Fibroblast of villous mesenchyme (primary cell): ENCODE results near the gene LAX1. TPM values are rescaled to one million over a fixed set of nuclear protein-coding genes. Genes with fewer than 3 reads are reported as not detected.
"Not testable (repeated sequence)": the region's sequence is repeated elsewhere in the genome, so short reads cannot be mapped to it uniquely, and the experiment has no call there.

Experiments
- DNase-seq: peaks from one replicate; pipeline ENCODE4 v3.0.0-alpha.2; 2010; ENCODE audit warnings: low read depth
- H3K4me3 ChIP-seq: 2 replicates; pipeline ENCODE4 v1.5.1; 2011; ENCODE audit warnings: low read depth, mild to moderate bottlenecking, low read length
- total RNA-seq: library from RNA; depleted of rRNA; stranded (reverse); fragments of >200 nt; gene quantifications from 2 replicates; pipeline ENCODE4 v1.2.3, GENCODE V29; 2012
- TF ChIP-seq, protein P1 (sequence below): IDR thresholded peaks from 2 replicates; pipeline ENCODE4 v1.5.1; 2012; ENCODE audit warnings: low read depth, mild to moderate bottlenecking, low read length; ENCODE audit not compliant: insufficient read depth

LAX1 gene
- total RNA-seq, 1 donor = not detected

DNA sequence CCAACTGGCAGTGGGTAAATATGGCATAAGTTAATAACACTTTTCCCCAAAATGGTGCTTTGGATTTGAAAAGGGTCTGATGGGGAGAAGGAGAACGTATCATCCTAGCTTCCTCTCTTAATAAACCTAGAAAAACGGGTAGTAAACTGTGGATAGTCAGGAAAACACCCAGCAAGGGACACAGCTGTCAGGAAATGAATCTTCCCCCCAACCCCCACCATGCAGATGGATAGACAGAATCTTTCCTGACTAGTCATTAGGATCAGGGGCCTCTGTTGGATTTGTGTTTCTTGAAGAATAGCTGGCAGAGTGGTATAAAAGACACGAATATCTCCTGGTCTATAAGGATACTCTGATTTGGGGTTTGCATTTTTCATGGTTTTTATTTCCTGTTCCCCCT lies 22.5 kb upstream of the LAX1 start:
- TF ChIP-seq, protein P1, sequence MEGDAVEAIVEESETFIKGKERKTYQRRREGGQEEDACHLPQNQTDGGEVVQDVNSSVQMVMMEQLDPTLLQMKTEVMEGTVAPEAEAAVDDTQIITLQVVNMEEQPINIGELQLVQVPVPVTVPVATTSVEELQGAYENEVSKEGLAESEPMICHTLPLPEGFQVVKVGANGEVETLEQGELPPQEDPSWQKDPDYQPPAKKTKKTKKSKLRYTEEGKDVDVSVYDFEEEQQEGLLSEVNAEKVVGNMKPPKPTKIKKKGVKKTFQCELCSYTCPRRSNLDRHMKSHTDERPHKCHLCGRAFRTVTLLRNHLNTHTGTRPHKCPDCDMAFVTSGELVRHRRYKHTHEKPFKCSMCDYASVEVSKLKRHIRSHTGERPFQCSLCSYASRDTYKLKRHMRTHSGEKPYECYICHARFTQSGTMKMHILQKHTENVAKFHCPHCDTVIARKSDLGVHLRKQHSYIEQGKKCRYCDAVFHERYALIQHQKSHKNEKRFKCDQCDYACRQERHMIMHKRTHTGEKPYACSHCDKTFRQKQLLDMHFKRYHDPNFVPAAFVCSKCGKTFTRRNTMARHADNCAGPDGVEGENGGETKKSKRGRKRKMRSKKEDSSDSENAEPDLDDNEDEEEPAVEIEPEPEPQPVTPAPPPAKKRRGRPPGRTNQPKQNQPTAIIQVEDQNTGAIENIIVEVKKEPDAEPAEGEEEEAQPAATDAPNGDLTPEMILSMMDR = no peak
- no peak for DNase-seq
- H3K4me3 ChIP-seq = no peak overlapping the region

DNA sequence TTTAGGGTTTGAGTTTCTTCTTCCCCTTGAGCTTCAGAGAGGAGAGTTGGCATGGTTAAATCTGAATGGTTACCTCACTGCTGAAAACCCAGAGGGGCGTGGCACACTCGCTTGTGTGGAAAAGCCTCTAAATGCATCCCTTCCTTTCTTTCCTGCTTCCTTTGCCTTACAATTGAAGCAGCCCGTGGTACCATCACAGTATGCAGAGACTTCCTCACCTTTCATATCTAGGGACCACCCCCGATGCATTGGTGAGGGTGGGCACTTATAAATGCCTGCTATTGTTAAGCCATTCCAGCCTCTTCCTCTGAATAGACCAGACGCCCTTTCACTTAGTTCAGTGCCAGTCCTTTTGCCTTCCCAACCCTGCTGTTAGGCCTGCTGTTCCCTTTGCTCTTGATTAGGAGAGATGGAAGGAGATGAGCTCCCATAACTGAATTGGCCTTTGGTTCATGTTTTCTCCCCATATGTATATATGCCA lies 21.9 kb upstream of the LAX1 start:
- no peak for DNase-seq
- no peak overlapping the region for H3K4me3 ChIP-seq

DNA sequence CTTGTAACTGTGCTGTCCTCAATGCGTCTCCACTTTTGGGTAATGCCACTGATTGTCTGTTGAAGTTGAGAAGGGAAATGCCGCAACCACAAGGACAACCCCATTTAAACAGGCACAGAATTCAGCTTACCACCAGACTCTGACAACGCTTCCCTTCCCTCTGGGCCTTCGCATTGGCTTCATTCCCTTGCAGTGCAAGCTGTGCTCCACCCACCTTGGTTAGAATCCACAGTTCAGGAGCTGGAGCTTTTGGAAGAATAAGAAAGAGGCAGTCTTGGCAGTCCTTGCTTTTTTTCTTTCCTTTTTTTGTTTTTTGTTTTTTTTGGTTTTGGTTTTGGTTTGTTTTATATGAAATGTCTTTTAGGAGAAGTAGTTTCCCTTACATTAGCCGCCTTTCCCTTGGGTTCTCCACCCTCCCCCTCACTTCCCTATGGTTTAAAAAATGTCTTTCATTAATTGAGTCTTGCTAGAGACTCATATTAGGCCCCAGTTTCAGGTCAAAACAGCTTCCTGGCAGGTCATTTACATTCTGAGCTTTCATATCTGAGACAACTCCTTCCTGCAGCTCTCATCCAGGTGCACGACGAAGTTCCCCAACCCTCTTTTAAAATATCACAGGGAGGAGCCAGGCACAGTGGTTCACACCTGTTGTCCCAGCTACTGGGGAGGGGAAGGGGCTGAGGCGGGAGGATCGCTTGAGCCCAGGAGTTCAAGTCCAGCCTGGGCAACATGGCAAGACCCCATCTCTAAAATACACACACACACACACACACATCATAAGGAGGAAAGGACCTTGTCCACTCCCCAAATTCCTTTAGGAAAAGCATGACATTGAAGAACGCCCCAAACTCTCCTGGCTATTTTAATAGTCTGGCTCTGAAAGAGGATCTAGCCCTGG lies 20.7 kb upstream of the LAX1 start:
- peak; percentile 29 for DNase-seq
- no peak overlapping the region for H3K4me3 ChIP-seq
- TF ChIP-seq, protein P1 = no peak

More for the DNA sequence above, 21.9 kb upstream of the LAX1 start:
- TF ChIP-seq, protein P1 = no peak

DNA sequence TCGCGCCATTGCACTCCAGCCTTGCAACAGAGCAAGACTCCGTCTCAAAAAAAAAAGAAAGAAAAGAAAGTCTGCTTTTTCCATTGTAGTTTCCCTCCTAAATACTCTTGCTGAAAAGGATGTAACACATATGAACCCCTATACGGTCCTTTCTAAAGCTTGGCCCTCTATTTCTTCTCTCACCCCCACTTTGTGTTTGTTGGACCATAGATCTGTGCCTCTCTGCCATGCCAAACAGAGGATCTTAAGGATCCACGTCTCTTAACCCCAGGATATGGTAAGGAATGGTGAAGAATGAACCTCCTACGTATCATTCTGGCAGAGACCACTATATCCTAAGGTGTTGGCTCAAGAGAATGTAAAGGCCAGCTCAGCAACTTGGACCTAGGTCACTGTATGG lies 18.7 kb upstream of the LAX1 start:
- no peak for DNase-seq
- no peak overlapping the region for H3K4me3 ChIP-seq
- TF ChIP-seq, protein P1 = no peak

DNA sequence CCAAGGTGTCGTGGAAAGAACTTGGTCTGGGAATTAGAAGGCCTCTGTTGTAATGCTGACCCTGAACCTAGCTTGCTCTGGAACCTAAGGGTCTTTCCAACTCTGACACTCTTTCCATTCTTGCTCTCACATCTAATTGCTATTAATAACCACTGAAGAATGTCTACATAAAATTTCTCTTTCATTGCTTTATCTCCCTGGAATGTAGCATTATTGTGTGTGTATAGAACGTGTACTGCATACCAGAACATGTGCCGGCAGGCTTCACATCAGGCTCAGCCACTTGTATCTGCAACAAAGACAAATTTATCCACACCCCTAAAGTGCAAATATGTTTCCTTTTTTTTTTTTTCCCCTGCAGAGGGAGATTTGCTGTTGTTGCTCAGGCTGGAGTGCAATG lies 13.9 kb upstream of the LAX1 start:
- H3K4me3 ChIP-seq = no peak overlapping the region
- peak; percentile 38 for DNase-seq
- TF ChIP-seq, protein P1 = no peak

DNA sequence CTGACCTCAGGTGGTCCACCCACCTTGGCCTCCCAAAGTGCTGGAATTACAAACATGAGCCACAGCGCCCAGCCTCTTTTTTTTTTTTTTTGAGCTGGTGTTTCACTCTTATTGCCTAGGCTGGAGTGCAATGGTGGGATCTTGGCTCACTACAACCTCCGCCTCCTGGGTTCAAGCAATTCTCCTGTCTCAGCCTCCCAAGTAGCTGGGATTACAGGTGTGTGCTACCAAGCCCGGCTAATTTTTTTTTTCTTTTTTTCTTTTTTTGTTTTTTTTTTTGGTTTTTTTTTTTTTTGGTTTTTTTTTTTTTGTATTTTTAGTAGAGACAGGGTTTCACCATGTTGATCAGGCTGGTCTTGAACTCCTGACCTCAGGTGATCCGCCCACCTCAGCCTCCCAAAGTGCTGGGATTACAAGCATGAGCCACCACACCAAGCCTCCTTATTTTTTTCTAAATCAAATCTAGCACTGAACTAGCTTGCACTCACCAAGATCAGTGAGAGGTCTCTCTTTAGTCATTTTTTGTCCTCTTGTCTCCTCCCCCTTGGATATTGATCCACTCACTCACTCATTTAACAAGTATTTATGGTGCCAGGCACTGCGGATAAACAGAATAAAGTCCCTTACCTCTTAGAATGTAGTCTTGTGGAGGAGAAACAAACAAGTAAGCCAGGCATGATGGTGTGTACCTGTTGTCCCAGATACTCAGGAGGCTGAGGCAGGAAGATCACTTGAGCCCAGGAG lies 13.2 kb upstream of the LAX1 start:
- not testable (repeated sequence) for H3K4me3 ChIP-seq, DNase-seq

DNA sequence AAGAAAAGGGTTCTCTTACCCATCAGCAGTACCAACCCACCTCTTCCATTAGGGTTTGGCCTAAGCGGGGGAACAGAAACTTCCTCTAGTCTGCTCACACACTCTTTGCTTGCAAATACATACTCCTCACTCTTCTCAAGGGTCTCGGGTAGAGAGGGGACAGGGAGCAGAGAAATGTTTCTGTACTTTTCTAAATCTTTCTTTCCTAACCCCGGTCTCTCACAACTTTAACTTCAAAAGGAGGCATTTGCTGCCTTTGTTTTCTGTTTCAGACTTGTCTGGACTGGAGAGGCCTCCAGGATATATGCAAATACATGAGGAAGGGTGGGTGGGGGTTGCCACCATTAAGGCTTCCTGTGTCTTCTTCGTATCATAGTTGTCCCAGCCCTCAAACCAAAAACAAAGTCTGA lies 10.5 kb upstream of the LAX1 start:
- no peak overlapping the region for H3K4me3 ChIP-seq
- DNase-seq = no peak
- TF ChIP-seq, protein P1 = no peak
